Measurements from ENCODE around the gene EIF4ENIF1. TPM values are rescaled to one million over a fixed set of nuclear protein-coding genes. Genes with fewer than 3 reads are reported as not detected.

EIF4ENIF1 gene
- polyA plus RNA-seq, 2 donors = 7.8 to 11.0 TPM

Other genes with a start within 250 kb of the EIF4ENIF1 start
- gene PIK3IP1, start 197.4 kb downstream of the EIF4ENIF1 start, polyA plus RNA-seq = 10 to 100 TPM; 11.5 to 15.5 TPM
- 1 to 10 TPM; 5.2 to 6.0 TPM for gene PATZ1, start 143.5 kb downstream of the EIF4ENIF1 start, polyA plus RNA-seq
- gene DRG1, start 90.2 kb downstream of the EIF4ENIF1 start, polyA plus RNA-seq = 10 to 100 TPM; 22.7 to 30.8 TPM
- gene SFI1, start 6.7 kb upstream of the EIF4ENIF1 start, polyA plus RNA-seq = 10 to 100 TPM; 10.5 to 27.1 TPM
- gene PISD, start 172.4 kb upstream of the EIF4ENIF1 start, polyA plus RNA-seq = 10 to 100 TPM; 24.7 to 30.4 TPM